ENCODE results near the gene NTSR2. TPM values are rescaled to one million over a fixed set of nuclear protein-coding genes. Genes with fewer than 3 reads are reported as not detected.

NTSR2 gene
- total RNA-seq, 1 donor from 2014 or later, result not detected

- H3K27me3 Mint-ChIP-seq (ENCODE audit: insufficient read depth, low read depth), result peaks cover 8% of the 10 kb centered on the region
- Histone ChIP-seq H2AFZ (replicated peaks) (no peak overlapping the region), H3K9me3 (ENCODE audit: low read depth) (no peaks in the 10 kb centered on the region), H4K20me1 (ENCODE audit: low read depth) (no peaks in the 10 kb centered on the region), H3F3A (ENCODE audit: low read depth) (no peaks in the 10 kb centered on the region), H3K79me2 (ENCODE audit: low read depth) (no peaks in the 10 kb centered on the region), H3K4me3 (no peak overlapping the region), H3K36me3 (peaks cover 3% of the 10 kb centered on the region), H3K4me2 (no peak overlapping the region), H3K27ac (no peak overlapping the region), H3K27me3 (no peaks in the 10 kb centered on the region), H3K4me1 (no peaks in the 10 kb centered on the region), H3K9ac (no peak overlapping the region)
- no peak for DNase-seq (ENCODE audit: low spot score)
- H3K27ac Mint-ChIP-seq, result no peak overlapping the region
- H3K9me3 Mint-ChIP-seq, result no peaks in the 10 kb centered on the region
- no peaks in the 10 kb centered on the region for H3K4me1 Mint-ChIP-seq
- no peak for TF ChIP-seq EZH2phosphoT487 (IDR thresholded peaks at IDR 0.05)
- TF ChIP-seq CTCF (IDR thresholded peaks at IDR 0.05), result no peak
- no peak for TF ChIP-seq EZH2 (IDR thresholded peaks at IDR 0.05)
- H3K4me3 Mint-ChIP-seq, result no peak overlapping the region
- H3K36me3 Mint-ChIP-seq, result peaks cover 50% of the 10 kb centered on the region
Observed at GRCh38 chr2:11634584-11634983, 35.4 kb downstream of the NTSR2 start.

- H3K36me3 Mint-ChIP-seq, result peaks cover 49% of the 10 kb centered on the region
- no peak overlapping the region for H3K9ac ChIP-seq
- no peak overlapping the region for H2AFZ ChIP-seq (replicated peaks)
Observed at GRCh38 chr2:11633923-11634478, 36.0 kb downstream of the NTSR2 start.

GRCh38 chr2:11631462-11631861 is 38.5 kb downstream of the NTSR2 start:
- TF ChIP-seq EZH2phosphoT487 (IDR thresholded peaks at IDR 0.05) (no peak), CTCF (IDR thresholded peaks at IDR 0.05) (no peak), EZH2 (IDR thresholded peaks at IDR 0.05) (no peak)
- no peaks in the 10 kb centered on the region for H3K79me2 ChIP-seq (ENCODE audit: low read depth)
- Mint-ChIP-seq H3K27me3 (ENCODE audit: insufficient read depth, low read depth) (peaks cover 8% of the 10 kb centered on the region), H3K27ac (no peak overlapping the region), H3K9me3 (no peaks in the 10 kb centered on the region), H3K4me1 (no peaks in the 10 kb centered on the region), H3K36me3 (peaks cover 66% of the 10 kb centered on the region), H3K4me3 (no peak overlapping the region)
- H3K36me3 ChIP-seq, result peaks cover 14% of the 10 kb centered on the region
- no peaks in the 10 kb centered on the region for H3K4me1 ChIP-seq
- H3K27ac ChIP-seq, result no peak overlapping the region
- H3F3A ChIP-seq (ENCODE audit: low read depth), result no peaks in the 10 kb centered on the region
- H3K27me3 ChIP-seq, result no peaks in the 10 kb centered on the region
- H3K9me3 ChIP-seq (ENCODE audit: low read depth), result no peaks in the 10 kb centered on the region
- DNase-seq (ENCODE audit: low spot score), result no peak
- H3K4me3 ChIP-seq, result no peak overlapping the region
- no peak overlapping the region for H3K9ac ChIP-seq
- no peak overlapping the region for H3K4me2 ChIP-seq
- H4K20me1 ChIP-seq (ENCODE audit: low read depth), result no peaks in the 10 kb centered on the region
- no peak overlapping the region for H2AFZ ChIP-seq (replicated peaks)

More at GRCh38 chr2:11633923-11634478, 36.0 kb downstream of the NTSR2 start:
- no peak for DNase-seq (ENCODE audit: low spot score)
- H4K20me1 ChIP-seq (ENCODE audit: low read depth), result no peaks in the 10 kb centered on the region
- H3K4me1 ChIP-seq, result no peaks in the 10 kb centered on the region
- no peak overlapping the region for H3K4me3 Mint-ChIP-seq
- TF ChIP-seq CTCF (IDR thresholded peaks at IDR 0.05) (no peak), EZH2 (IDR thresholded peaks at IDR 0.05) (no peak)
- no peak overlapping the region for H3K4me3 ChIP-seq
- H3F3A ChIP-seq (ENCODE audit: low read depth), result no peaks in the 10 kb centered on the region
- no peaks in the 10 kb centered on the region for H3K9me3 Mint-ChIP-seq
- H3K36me3 ChIP-seq, result peaks cover 3% of the 10 kb centered on the region
- H3K27me3 ChIP-seq, result no peaks in the 10 kb centered on the region
- no peak overlapping the region for H3K4me2 ChIP-seq
- peaks cover 8% of the 10 kb centered on the region for H3K27me3 Mint-ChIP-seq (ENCODE audit: insufficient read depth, low read depth)
- no peak overlapping the region for H3K27ac ChIP-seq
- H3K27ac Mint-ChIP-seq, result no peak overlapping the region
- no peaks in the 10 kb centered on the region for H3K4me1 Mint-ChIP-seq
- H3K79me2 ChIP-seq (ENCODE audit: low read depth), result no peaks in the 10 kb centered on the region
- H3K9me3 ChIP-seq (ENCODE audit: low read depth), result no peaks in the 10 kb centered on the region

Data from neural progenitor cell (in vitro differentiated cells).